Measurements from ENCODE around the gene VAMP4. TPM values are rescaled to one million over a fixed set of nuclear protein-coding genes. Genes with fewer than 3 reads are reported as not detected.
A peak's percentile ranks its signal among the peaks of the same experiment; 100 is the strongest.

VAMP4 gene
- total and polyA plus RNA-seq, 12 donors: 4.1 to 12.5 (median 8.1) TPM

- no peaks in the 10 kb centered on the region for H3K27me3 ChIP-seq
- TF ChIP-seq, protein P1, sequence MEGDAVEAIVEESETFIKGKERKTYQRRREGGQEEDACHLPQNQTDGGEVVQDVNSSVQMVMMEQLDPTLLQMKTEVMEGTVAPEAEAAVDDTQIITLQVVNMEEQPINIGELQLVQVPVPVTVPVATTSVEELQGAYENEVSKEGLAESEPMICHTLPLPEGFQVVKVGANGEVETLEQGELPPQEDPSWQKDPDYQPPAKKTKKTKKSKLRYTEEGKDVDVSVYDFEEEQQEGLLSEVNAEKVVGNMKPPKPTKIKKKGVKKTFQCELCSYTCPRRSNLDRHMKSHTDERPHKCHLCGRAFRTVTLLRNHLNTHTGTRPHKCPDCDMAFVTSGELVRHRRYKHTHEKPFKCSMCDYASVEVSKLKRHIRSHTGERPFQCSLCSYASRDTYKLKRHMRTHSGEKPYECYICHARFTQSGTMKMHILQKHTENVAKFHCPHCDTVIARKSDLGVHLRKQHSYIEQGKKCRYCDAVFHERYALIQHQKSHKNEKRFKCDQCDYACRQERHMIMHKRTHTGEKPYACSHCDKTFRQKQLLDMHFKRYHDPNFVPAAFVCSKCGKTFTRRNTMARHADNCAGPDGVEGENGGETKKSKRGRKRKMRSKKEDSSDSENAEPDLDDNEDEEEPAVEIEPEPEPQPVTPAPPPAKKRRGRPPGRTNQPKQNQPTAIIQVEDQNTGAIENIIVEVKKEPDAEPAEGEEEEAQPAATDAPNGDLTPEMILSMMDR (IDR thresholded peaks at IDR 0.05): no peak
- peaks cover 0 to 40% (median 22%) of the 10 kb centered on the region in 9 donors for H3K4me1 ChIP-seq
- DNase-seq: no peak
- intact Hi-C loops (cut with DNase I): loop anchor here in 6 of 10 donors (5.0 to 10.0 kb wide), 5 partner anchors 137 to 748 kb away; partner anchors contain the start of genes SUCO (in 2 of the 6) and PRRC2C (in 1 of the 6)
- no peak for ATAC-seq
- 91 to 94% methylated on average over 25 of the region's 25 CpGs for WGBS, 2 donors
- H3K36me3 ChIP-seq: peaks cover 0 to 59% (median 32%) of the 10 kb centered on the region in 9 donors
- no peaks in the 10 kb centered on the region for H3K9me3 ChIP-seq
- no peak overlapping the region for H3K4me3 ChIP-seq
- no peak overlapping the region for H3K27ac ChIP-seq
These were observed 42.1 kb upstream of the VAMP4 start for GRCh38 chr1:171783816-171784530.

GRCh38 chr1:171781176-171781875 is 39.5 kb upstream of the VAMP4 start, which contains the start of gene METTL13:
METTL13 (plus strand) TSS chr1:171781660; CDS start chr1:171781968, 308 bp downstream.
- peaks cover 0 to 40% (median 22%) of the 10 kb centered on the region in 9 donors for H3K4me1 ChIP-seq
- peak within 1 kb of the TSS; percentile 60 to 92 (median 86) for H3K27ac ChIP-seq
- 0% methylated on average over 57 of the region's 57 CpGs for WGBS, 2 donors
- ATAC-seq (peak; percentile 99 to 100 (median 100)), DNase-seq (peak; percentile 98)
- peak within 1 kb of the TSS; percentile 39 to 91 (median 74) for H3K4me3 ChIP-seq
- TF ChIP-seq, protein P1 (IDR thresholded peaks at IDR 0.05): peak in 1 of 9 donors; percentile 13
- H3K36me3 ChIP-seq: peaks cover 0 to 32% (median 7%) of the 10 kb centered on the region in 9 donors
- H3K9me3 ChIP-seq: no peaks in the 10 kb centered on the region
- intact Hi-C loops (cut with DNase I): loop anchor here in 7 of 10 donors (1.0 to 10.0 kb wide), 9 partner anchors 39 to 751 kb away; partner anchors contain the start of genes VAMP4 (in 4 of the 7), SUCO (in 2 of the 7) and PRRC2C (in 1 of the 7)
- H3K27me3 ChIP-seq: no peaks in the 10 kb centered on the region

GRCh38 chr1:171780583-171781175 is 38.8 kb upstream of the VAMP4 start:
- no peaks in the 10 kb centered on the region for H3K27me3 ChIP-seq
- H3K27ac ChIP-seq: peak overlapping the region; percentile 60 to 92 (median 86)
- peaks cover 0 to 40% (median 22%) of the 10 kb centered on the region in 9 donors for H3K4me1 ChIP-seq
- peak overlapping the region in 9 of 10 donors; percentile 51 to 91 (median 76) for H3K4me3 ChIP-seq
- peaks cover 0 to 26% (median under 1%) of the 10 kb centered on the region in 9 donors for H3K36me3 ChIP-seq
- no peaks in the 10 kb centered on the region for H3K9me3 ChIP-seq
- DNase-seq (no peak), ATAC-seq (peak in 1 of 8 donors; percentile 3)
- 43% methylated on average over 11 of the region's 11 CpGs for WGBS, 2 donors
- TF ChIP-seq, protein P1 (IDR thresholded peaks at IDR 0.05): no peak
- intact Hi-C loops (cut with DNase I): loop anchor here in 7 of 10 donors (1.0 to 10.0 kb wide), 9 partner anchors 38 to 752 kb away; partner anchors contain the start of genes VAMP4 (in 4 of the 7), SUCO (in 2 of the 7) and PRRC2C (in 1 of the 7)

GRCh38 chr1:171772312-171772711 is 30.4 kb upstream of the VAMP4 start:
- WGBS, 2 donors: 94 to 95% methylated on average over 2 of the region's 2 CpGs
- TF ChIP-seq, protein P1 (IDR thresholded peaks at IDR 0.05): no peak

More at GRCh38 chr1:171772312-171772711, 30.4 kb upstream of the VAMP4 start:
- intact Hi-C loops (cut with DNase I): no loop called here
- ATAC-seq (no peak), DNase-seq (no peak)
- Histone ChIP-seq H3K9me3 (no peaks in the 10 kb centered on the region), H3K4me3 (no peak overlapping the region), H3K4me1 (peaks cover 0 to 3% (median 0%) of the 10 kb centered on the region in 9 donors), H3K27ac (no peak overlapping the region), H3K27me3 (peaks cover 0 to 5% (median 0%) of the 10 kb centered on the region in 7 donors), H3K36me3 (no peaks in the 10 kb centered on the region)

All from heart right ventricle (tissue), 16 donors.